MM.1S (cell line): ENCODE results near the gene ELAVL3.
"Not testable (repeated sequence)": the region's sequence is repeated elsewhere in the genome, so short reads cannot be mapped to it uniquely, and the experiment has no call there.

ENCODE experiments used
- DNase-seq: peaks from one replicate; pipeline ENCODE4 v3.0.0-alpha.2; 2015
- H2AFZ ChIP-seq: fragments of 300-600 bp; sonication (generic); 2 replicates; pipeline ENCODE4 v1.6.0; 2016; ENCODE audit warnings: antibody characterized with exemption, low read length
- H3F3A ChIP-seq: fragments of 300-600 bp; sonication (generic); 2 replicates; pipeline ENCODE4 v1.6.1; 2016; ENCODE audit warnings: mild to moderate bottlenecking, antibody characterized with exemption, low read length, moderate library complexity, mixed read lengths; ENCODE audit not compliant: insufficient read depth
- H3K27ac ChIP-seq: fragments of 300-600 bp; sonication (generic); 2 replicates; pipeline ENCODE4 v1.5.1; 2016; ENCODE audit warnings: mild to moderate bottlenecking, low read length
- H3K27me3 ChIP-seq: fragments of 300-600 bp; sonication (generic); replicated peaks from 2 replicates; pipeline ENCODE4 v1.6.0; 2016; ENCODE audit warnings: low read length; ENCODE audit not compliant: insufficient read depth
- H3K36me3 ChIP-seq: fragments of 300-600 bp; sonication (generic); replicated peaks from 2 replicates; pipeline ENCODE4 v1.6.1; 2016; ENCODE audit warnings: mild to moderate bottlenecking, low read length, mixed read lengths; ENCODE audit not compliant: insufficient read depth
- H3K4me1 ChIP-seq: fragments of 300-600 bp; sonication (generic); 2 replicates; pipeline ENCODE4 v1.6.1; 2016; ENCODE audit warnings: low read length, mixed read lengths
- H3K4me2 ChIP-seq: fragments of 300-600 bp; sonication (generic); 2 replicates; pipeline ENCODE4 v1.6.0; 2016; ENCODE audit warnings: low read depth, low read length
- H3K4me3 ChIP-seq: fragments of 300-600 bp; sonication (generic); 2 replicates; pipeline ENCODE4 v1.5.1; 2016; ENCODE audit warnings: low read length, mixed read lengths
- H3K79me2 ChIP-seq: fragments of 300-600 bp; sonication (generic); 2 replicates; pipeline ENCODE4 v1.6.1; 2016; ENCODE audit warnings: mixed run types, low read length, mixed read lengths
- H3K9ac ChIP-seq: fragments of 300-600 bp; sonication (generic); 2 replicates; pipeline ENCODE4 v1.6.1; 2016; ENCODE audit warnings: low read length, mixed read lengths
- H3K9me2 ChIP-seq: fragments of 300-600 bp; sonication (generic); replicated peaks from 2 replicates; pipeline ENCODE4 v1.6.1; 2016; ENCODE audit warnings: mild to moderate bottlenecking, low read length, mixed read lengths; ENCODE audit not compliant: insufficient read depth
- H3K9me3 ChIP-seq: fragments of 300-600 bp; sonication (generic); replicated peaks from 2 replicates; pipeline ENCODE4 v1.6.1; 2016; ENCODE audit warnings: mild to moderate bottlenecking, low read length, mixed read lengths; ENCODE audit not compliant: insufficient read depth
- H4K20me1 ChIP-seq: fragments of 300-600 bp; sonication (generic); 2 replicates; pipeline ENCODE4 v1.6.1; 2016; ENCODE audit warnings: mild to moderate bottlenecking, low read length, moderate library complexity, mixed read lengths; ENCODE audit not compliant: insufficient read depth
- CTCF ChIP-seq: fragments of 300-600 bp; sonication (generic); IDR thresholded peaks from 2 replicates; pipeline ENCODE4 v1.5.1; 2016; ENCODE audit warnings: antibody characterized with exemption, low read length, mixed read lengths
- EZH2 ChIP-seq: fragments of 300-600 bp; sonication (generic); optimal IDR thresholded peaks from 2 replicates; pipeline ENCODE3; 2017; ENCODE audit warnings: low read depth, mild to moderate bottlenecking, antibody characterized with exemption, low read length, mixed read lengths
- EZH2phosphoT487 ChIP-seq: fragments of 300-600 bp; sonication (generic); IDR thresholded peaks from 2 replicates; pipeline ENCODE4 v1.6.1; 2018; ENCODE audit warnings: antibody characterized with exemption, low read length

Gene ELAVL3

GRCh38 chr19:11457831-11458230 is 23.0 kb downstream of the ELAVL3 start:
- H3K9ac ChIP-seq = no peak overlapping the region
- no peak overlapping the region for H3K4me3 ChIP-seq
- peaks cover 43% of the 10 kb centered on the region for H3K27me3 ChIP-seq
- no peak overlapping the region for H2AFZ ChIP-seq
- H3K9me3 ChIP-seq = no peaks in the 10 kb centered on the region
- H3K36me3 ChIP-seq = no peaks in the 10 kb centered on the region
- no peak overlapping the region for H3K4me2 ChIP-seq
- H3K9me2 ChIP-seq = no peaks in the 10 kb centered on the region
- no peaks in the 10 kb centered on the region for H3K79me2 ChIP-seq
- no peak for DNase-seq
- no peak for TF ChIP-seq EZH2phosphoT487
- no peak for TF ChIP-seq CTCF
- no peak for TF ChIP-seq EZH2
- H3F3A ChIP-seq = no peaks in the 10 kb centered on the region
- no peaks in the 10 kb centered on the region for H4K20me1 ChIP-seq
- H3K27ac ChIP-seq = no peak overlapping the region
- no peaks in the 10 kb centered on the region for H3K4me1 ChIP-seq

GRCh38 chr19:11457115-11457514 is 23.7 kb downstream of the ELAVL3 start:
- Histone ChIP-seq H3K9me2 (no peaks in the 10 kb centered on the region), H3K9me3 (no peaks in the 10 kb centered on the region), H3K4me3 (no peak overlapping the region), H3K36me3 (no peaks in the 10 kb centered on the region), H3K4me1 (no peaks in the 10 kb centered on the region), H3K4me2 (no peak overlapping the region), H3K9ac (no peak overlapping the region), H2AFZ (no peak overlapping the region), H4K20me1 (no peaks in the 10 kb centered on the region), H3F3A (no peaks in the 10 kb centered on the region), H3K79me2 (no peaks in the 10 kb centered on the region), H3K27me3 (peaks cover 42% of the 10 kb centered on the region), H3K27ac (no peak overlapping the region)
- TF ChIP-seq EZH2phosphoT487 (no peak), EZH2 (no peak), CTCF (no peak)
- DNase-seq = no peak

- TF ChIP-seq EZH2phosphoT487 = no peak
- no peak for TF ChIP-seq CTCF
- no peak for TF ChIP-seq EZH2
- Histone ChIP-seq H3K9me3 (no peaks in the 10 kb centered on the region), H3F3A (no peaks in the 10 kb centered on the region)
Observed at GRCh38 chr19:11456659-11457058, 24.2 kb downstream of the ELAVL3 start.

GRCh38 chr19:11455233-11455554 is 25.7 kb downstream of the ELAVL3 start:
- peaks cover 32% of the 10 kb centered on the region for H3K27me3 ChIP-seq

More at GRCh38 chr19:11456659-11457058, 24.2 kb downstream of the ELAVL3 start:
- no peak overlapping the region for H2AFZ ChIP-seq
- H3K27me3 ChIP-seq = peaks cover 42% of the 10 kb centered on the region
- H3K9ac ChIP-seq = no peak overlapping the region
- H3K79me2 ChIP-seq = no peaks in the 10 kb centered on the region
- no peak overlapping the region for H3K27ac ChIP-seq
- H3K9me2 ChIP-seq = no peaks in the 10 kb centered on the region
- no peak for DNase-seq
- H3K4me1 ChIP-seq = no peaks in the 10 kb centered on the region
- no peak overlapping the region for H3K4me3 ChIP-seq
- H3K4me2 ChIP-seq = no peak overlapping the region
- no peaks in the 10 kb centered on the region for H4K20me1 ChIP-seq
- no peaks in the 10 kb centered on the region for H3K36me3 ChIP-seq

More at GRCh38 chr19:11455233-11455554, 25.7 kb downstream of the ELAVL3 start:
- H3F3A ChIP-seq, H3K4me2 ChIP-seq, DNase-seq, H2AFZ ChIP-seq, H4K20me1 ChIP-seq, H3K4me1 ChIP-seq, H3K9me2 ChIP-seq, H3K9me3 ChIP-seq, H3K79me2 ChIP-seq, H3K36me3 ChIP-seq, H3K9ac ChIP-seq, H3K4me3 ChIP-seq, H3K27ac ChIP-seq: not testable (repeated sequence)
